HG03457 (cell line): Measurements from ENCODE around the gene HPD.
"Not testable (repeated sequence)": the region's sequence is repeated elsewhere in the genome, so short reads cannot be mapped to it uniquely, and the experiment has no call there.

Experiments
- ATAC-seq: cut with Tn5 transposase; IDR thresholded peaks from one replicate; pipeline ENCODE4 v1.9.1; 2021; ENCODE audit warnings: moderate number of reproducible peaks; ENCODE audit not compliant: unreplicated experiment

Gene HPD

GRCh38 chr12:121800694-121801594 lies 57.7 kb downstream of the HPD start:
- no peak for ATAC-seq

GRCh38 chr12:121799842-121800693 lies 58.6 kb downstream of the HPD start:
- no peak for ATAC-seq

- no peak for ATAC-seq
Measured at GRCh38 chr12:121799156-121799841, 59.4 kb downstream of the HPD start.

GRCh38 chr12:121798787-121799155 lies 59.9 kb downstream of the HPD start:
- no peak for ATAC-seq

GRCh38 chr12:121797937-121798786 lies 60.5 kb downstream of the HPD start:
- no peak for ATAC-seq

GRCh38 chr12:121796855-121797751 lies 61.6 kb downstream of the HPD start:
- no peak for ATAC-seq

- ATAC-seq: no peak
Measured at GRCh38 chr12:121795034-121795968, 63.4 kb downstream of the HPD start.

GRCh38 chr12:121794534-121795033 lies 64.1 kb downstream of the HPD start:
- ATAC-seq: no peak

- peak; percentile 34 for ATAC-seq
Measured at GRCh38 chr12:121793838-121794533, 64.7 kb downstream of the HPD start.

- no peak for ATAC-seq
Measured at GRCh38 chr12:121793440-121793837, 65.2 kb downstream of the HPD start, which contains the start of gene RHOF. TSS of gene RHOF (minus strand) at chr12:121793688. CDS start at chr12:121793633, 55 bp downstream.

- ATAC-seq: no peak
Measured at GRCh38 chr12:121792607-121793439, 65.8 kb downstream of the HPD start.

GRCh38 chr12:121791671-121792551 lies 66.7 kb downstream of the HPD start:
- ATAC-seq: no peak

GRCh38 chr12:121790785-121791184 lies 67.9 kb downstream of the HPD start:
- not testable (repeated sequence) for ATAC-seq

GRCh38 chr12:121789800-121790728 lies 68.6 kb downstream of the HPD start:
- peak; percentile 26 for ATAC-seq
